Right atrium auricular region (tissue), 2 donors: ENCODE results near the gene FCN3. TPM values are rescaled to one million over a fixed set of nuclear protein-coding genes. Genes with fewer than 3 reads are reported as not detected.

Experiments
- DNase-seq: peaks from one replicate; pipeline ENCODE4 v3.0.0-alpha.2; 2019; ENCODE audit warnings: low spot score
- H3K27ac ChIP-seq, 2 donors: fragments of 200-600 bp; sonication (generic); 1 replicate in 1 of 2; 2 replicates in 1 of 2; pipeline ENCODE4 v1.5.1; 2016 to 2019
- H3K27me3 ChIP-seq, 2 donors: fragments of 200-600 bp; sonication (generic); one replicate each; pipeline versions ENCODE4 v1.5.1 to v1.6.0; 2017 to 2019
- H3K36me3 ChIP-seq: fragments of 200-600 bp; sonication (generic); one replicate; pipeline ENCODE4 v1.5.1; 2016
- H3K4me1 ChIP-seq, 2 donors: fragments of 200-600 bp; sonication (generic); one replicate each; pipeline versions ENCODE4 v1.5.1 to v1.6.0; 2017 to 2019
- H3K4me3 ChIP-seq, 2 donors: fragments of 200-600 bp; sonication (generic); 1 replicate in 1 of 2; 2 replicates in 1 of 2; pipeline ENCODE4 v1.5.1; 2017 to 2019; ENCODE audit warnings: mild to moderate bottlenecking in 1 of 2, moderate library complexity in 1 of 2
- H3K9me3 ChIP-seq, 2 donors: fragments of 200-600 bp; sonication (generic); one replicate each; pipeline ENCODE4 v1.5.1; 2019
- total RNA-seq, 2 donors: library from RNA; depleted of rRNA; stranded (reverse); fragments of >200 nt; gene quantifications; one replicate each; pipeline ENCODE4 v1.1.0, GENCODE V29; 2016
- TF ChIP-seq, protein P1 (sequence below), 2 donors: fragments of 200-600 bp; sonication (generic); IDR thresholded peaks; one replicate each; pipeline ENCODE4 v1.5.1; 2019; ENCODE audit warnings: antibody characterized with exemption in 2 of 2

FCN3 gene
- total RNA-seq, 2 donors from 2014 or later = 21.1 to 36.6 TPM

DNA sequence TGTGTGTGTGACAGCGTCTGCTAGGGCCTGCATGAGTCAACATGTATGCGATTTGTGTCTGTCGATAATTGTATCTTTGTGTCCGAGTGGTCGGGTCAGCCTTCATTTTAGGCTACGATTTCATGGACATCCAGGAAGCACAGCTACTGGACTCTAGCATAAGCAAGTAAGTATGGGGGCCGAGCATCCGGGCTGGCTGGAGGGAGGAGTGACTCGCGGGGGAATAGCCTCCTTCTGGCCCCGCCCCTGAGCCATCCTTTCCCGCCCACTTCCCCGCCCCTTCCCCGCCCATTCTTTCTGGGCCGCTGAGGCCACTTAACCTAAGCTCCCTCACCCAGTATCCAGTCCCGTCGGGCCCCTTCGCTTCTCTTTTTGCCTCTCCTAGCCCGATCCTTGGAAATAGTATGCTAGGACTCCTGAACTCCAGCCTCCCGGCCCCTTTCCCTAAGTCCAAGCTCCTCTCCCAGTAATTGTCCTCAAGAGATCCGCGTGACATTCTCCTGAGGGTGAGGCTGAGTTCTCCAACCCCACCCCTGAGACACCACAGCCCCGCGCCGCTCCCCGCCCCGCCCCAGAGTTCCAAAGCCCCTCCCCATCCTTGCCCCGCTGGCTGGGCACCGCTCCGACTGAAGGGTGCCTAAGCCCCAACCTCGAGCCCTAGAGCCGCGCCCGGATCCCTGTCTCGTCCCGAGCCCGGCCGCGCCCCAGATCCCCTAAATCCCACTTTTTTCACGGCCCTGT, 9.1 kb downstream of the FCN3 start:
- DNase-seq = peak; percentile 94
- Histone ChIP-seq H3K9me3 (no peaks in the 10 kb centered on the region), H3K4me3 (peak overlapping the region; percentile 72 to 79), H3K27ac (peak overlapping the region; percentile 99), H3K36me3 (peaks cover 43% of the 10 kb centered on the region), H3K27me3 (no peaks in the 10 kb centered on the region), H3K4me1 (peaks cover 0 to 44% of the 10 kb centered on the region in 2 donors)
- TF ChIP-seq, protein P1, sequence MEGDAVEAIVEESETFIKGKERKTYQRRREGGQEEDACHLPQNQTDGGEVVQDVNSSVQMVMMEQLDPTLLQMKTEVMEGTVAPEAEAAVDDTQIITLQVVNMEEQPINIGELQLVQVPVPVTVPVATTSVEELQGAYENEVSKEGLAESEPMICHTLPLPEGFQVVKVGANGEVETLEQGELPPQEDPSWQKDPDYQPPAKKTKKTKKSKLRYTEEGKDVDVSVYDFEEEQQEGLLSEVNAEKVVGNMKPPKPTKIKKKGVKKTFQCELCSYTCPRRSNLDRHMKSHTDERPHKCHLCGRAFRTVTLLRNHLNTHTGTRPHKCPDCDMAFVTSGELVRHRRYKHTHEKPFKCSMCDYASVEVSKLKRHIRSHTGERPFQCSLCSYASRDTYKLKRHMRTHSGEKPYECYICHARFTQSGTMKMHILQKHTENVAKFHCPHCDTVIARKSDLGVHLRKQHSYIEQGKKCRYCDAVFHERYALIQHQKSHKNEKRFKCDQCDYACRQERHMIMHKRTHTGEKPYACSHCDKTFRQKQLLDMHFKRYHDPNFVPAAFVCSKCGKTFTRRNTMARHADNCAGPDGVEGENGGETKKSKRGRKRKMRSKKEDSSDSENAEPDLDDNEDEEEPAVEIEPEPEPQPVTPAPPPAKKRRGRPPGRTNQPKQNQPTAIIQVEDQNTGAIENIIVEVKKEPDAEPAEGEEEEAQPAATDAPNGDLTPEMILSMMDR (IDR thresholded peaks at IDR 0.05) = peak in 1 of 2 donors; percentile 3

DNA sequence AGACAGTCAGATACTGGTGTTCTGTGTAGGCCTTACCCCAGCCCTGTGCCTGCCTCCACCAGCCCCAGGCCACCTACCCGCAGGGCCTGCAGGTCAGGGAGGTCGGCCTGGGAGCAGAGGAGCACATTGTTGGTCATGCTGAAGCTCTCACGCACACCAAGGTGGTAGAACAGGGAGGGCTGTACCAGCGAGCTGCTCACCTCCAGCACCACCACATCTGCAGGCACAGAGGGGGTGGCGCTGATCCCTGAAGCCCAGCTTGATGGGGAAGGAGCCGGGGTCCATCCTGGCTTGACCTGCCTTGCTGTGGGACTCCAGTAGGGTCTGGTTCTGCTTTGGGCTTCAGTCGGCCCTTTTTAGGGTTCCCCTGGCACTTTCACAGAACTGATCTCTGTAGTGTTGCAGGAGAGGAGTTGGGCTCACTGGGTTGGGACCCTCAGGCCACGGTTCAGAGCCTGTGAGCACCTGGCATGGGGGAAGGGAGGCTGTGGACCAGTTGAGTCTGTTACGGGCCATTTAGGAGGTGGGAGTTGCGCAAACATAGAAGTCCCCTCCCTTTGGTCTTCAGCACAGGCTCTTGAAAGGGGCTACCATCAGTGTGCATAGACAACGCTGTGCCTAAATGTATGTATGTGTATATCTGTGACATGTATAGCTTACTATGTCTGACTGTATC, 9.8 kb downstream of the FCN3 start:
- Histone ChIP-seq H3K36me3 (peaks cover 48% of the 10 kb centered on the region), H3K4me3 (peak overlapping the region; percentile 72 to 79), H3K4me1 (peaks cover 0 to 44% of the 10 kb centered on the region in 2 donors), H3K9me3 (no peaks in the 10 kb centered on the region), H3K27ac (peak overlapping the region; percentile 99), H3K27me3 (no peaks in the 10 kb centered on the region)
- TF ChIP-seq, protein P1 (IDR thresholded peaks at IDR 0.05) = no peak
- no peak for DNase-seq

DNA sequence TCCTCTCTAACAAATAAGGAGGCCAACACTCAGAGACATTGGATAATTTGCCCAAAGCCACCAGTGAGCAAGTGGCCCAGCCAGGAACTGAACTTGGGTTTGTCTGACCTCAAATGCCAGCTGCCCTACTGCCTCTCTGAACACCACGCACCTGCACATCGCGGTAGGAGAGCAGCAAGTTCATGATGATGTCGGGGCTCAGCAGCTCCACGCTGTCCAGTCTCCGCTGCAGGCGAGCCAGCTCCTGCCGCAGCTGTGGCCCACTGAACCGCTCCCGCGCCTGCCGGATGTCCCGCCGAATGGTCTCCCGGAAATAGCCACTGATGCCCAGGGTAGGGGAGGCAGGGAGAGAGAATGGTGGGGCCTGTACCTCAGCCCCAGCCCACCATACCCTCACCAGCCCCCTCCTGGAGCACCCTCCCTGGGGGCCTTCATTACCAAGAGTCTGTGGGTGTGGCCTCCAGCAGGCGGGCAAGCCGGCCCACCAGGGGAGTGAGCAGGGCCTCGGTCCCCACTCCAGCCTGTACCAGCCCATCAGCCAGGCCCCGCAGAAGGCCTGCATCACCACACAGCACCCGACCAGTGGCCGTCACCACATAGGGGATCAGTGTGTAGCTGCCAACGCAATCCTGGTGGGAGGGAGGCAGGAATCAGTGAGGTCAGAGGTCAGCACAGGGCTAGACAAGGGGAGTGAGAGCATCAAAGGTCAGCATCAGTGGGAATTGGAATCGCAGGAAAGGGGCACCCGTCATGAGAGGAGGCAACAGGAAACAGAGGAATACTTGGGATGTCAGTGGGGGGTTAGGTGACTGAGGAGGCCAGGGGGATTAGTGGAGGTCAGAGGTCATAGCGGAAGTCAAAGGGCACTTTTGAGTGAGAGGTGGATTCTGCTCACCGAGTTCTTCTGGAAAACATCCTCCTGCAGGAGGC, 10.6 kb downstream of the FCN3 start:
- Histone ChIP-seq H3K36me3 (peaks cover 56% of the 10 kb centered on the region), H3K4me3 (no peak overlapping the region), H3K27ac (no peak overlapping the region), H3K4me1 (peaks cover 0 to 39% of the 10 kb centered on the region in 2 donors), H3K27me3 (no peaks in the 10 kb centered on the region), H3K9me3 (no peaks in the 10 kb centered on the region)
- no peak for DNase-seq
- TF ChIP-seq, protein P1 (IDR thresholded peaks at IDR 0.05) = no peak

DNA sequence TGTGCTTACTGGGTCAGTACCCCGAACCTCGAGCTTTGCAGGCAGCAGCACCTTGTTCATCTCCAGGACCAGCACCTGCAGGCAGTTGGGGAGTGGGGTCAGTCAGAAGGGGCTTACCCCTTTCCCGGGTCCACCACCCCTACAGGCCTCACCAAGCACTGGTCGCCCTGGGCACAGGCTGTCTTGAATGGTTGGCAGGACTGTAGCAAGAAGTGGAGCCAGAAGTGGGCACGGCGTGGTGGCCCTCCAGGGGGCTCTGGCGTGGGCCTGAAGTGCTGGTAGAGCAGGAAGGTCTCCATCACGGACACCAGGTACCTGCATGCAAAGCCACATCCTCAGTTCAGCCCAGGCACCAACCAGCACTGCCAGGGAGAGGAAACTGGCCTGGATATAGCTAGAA, 13.1 kb downstream of the FCN3 start:
- Histone ChIP-seq H3K4me1 (peaks cover 0 to 28% of the 10 kb centered on the region in 2 donors), H3K9me3 (no peaks in the 10 kb centered on the region), H3K27ac (no peak overlapping the region), H3K36me3 (peaks cover 80% of the 10 kb centered on the region), H3K27me3 (no peaks in the 10 kb centered on the region), H3K4me3 (no peak overlapping the region)
- TF ChIP-seq, protein P1 (IDR thresholded peaks at IDR 0.05) = no peak
- no peak for DNase-seq

DNA sequence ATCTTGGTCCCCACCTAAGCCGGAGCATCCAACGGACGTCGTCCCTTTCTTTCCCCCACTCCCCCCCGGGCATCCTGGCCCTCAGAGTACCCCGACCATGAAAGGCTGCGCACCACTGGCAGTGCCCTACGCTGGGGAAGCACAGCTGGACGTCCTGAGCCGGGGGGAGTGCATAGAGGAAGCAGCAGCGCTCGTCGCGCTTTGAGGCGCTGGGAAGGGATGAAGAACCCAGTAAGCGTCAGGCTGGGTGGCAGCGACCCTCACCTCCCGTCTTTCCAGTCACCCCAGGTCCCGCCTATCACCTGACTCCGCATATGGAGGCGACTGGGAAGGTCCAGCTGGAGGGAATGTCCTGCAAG, 13.6 kb downstream of the FCN3 start:
- TF ChIP-seq, protein P1 (IDR thresholded peaks at IDR 0.05) = no peak
- no peak for DNase-seq
- H3K36me3 ChIP-seq = peaks cover 86% of the 10 kb centered on the region
- H3K27ac ChIP-seq = no peak overlapping the region
- H3K4me3 ChIP-seq = no peak overlapping the region
- no peaks in the 10 kb centered on the region for H3K27me3 ChIP-seq
- H3K4me1 ChIP-seq = peaks cover 0 to 28% of the 10 kb centered on the region in 2 donors
- H3K9me3 ChIP-seq = no peaks in the 10 kb centered on the region
